ENCODE measurements around the gene KRTAP1-4.
"Not testable (repeated sequence)": the region's sequence is repeated elsewhere in the genome, so short reads cannot be mapped to it uniquely, and the experiment has no call there.

The KRTAP1-4 gene

DNA sequence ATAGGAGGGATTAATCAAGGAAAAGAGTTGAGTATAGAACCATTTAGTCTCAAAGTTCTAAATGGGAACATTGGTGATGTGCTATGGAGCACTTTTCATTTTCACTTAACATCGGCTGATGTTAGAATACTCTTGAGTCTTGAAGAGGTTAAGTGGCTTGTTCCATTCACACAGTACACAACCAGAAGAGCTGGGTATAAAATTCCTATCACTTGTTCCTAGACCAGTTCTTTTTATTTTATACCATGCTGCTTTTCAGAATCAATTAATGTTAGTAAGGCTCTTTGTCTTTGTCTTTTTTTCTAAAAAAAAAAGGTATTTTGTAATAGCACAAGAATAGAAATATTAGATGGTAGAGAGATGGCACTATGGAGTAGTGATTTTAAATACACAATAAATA, 13.0 kb upstream of the KRTAP1-4 start:
- DNase-seq (ENCODE audit: low spot score) = no peak
- TF ChIP-seq, protein P1, sequence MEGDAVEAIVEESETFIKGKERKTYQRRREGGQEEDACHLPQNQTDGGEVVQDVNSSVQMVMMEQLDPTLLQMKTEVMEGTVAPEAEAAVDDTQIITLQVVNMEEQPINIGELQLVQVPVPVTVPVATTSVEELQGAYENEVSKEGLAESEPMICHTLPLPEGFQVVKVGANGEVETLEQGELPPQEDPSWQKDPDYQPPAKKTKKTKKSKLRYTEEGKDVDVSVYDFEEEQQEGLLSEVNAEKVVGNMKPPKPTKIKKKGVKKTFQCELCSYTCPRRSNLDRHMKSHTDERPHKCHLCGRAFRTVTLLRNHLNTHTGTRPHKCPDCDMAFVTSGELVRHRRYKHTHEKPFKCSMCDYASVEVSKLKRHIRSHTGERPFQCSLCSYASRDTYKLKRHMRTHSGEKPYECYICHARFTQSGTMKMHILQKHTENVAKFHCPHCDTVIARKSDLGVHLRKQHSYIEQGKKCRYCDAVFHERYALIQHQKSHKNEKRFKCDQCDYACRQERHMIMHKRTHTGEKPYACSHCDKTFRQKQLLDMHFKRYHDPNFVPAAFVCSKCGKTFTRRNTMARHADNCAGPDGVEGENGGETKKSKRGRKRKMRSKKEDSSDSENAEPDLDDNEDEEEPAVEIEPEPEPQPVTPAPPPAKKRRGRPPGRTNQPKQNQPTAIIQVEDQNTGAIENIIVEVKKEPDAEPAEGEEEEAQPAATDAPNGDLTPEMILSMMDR (conservative IDR thresholded peaks at IDR 0.05; ENCODE audit: low read depth) = no peak
- POLR2A ChIA-PET (ENCODE audit: low non-redundant PET) = no interaction called here
- CTCF ChIA-PET = no interaction called here
- no peak overlapping the region for H3K27ac ChIP-seq

GRCh38 chr17:41040783-41041571, 11.0 kb upstream of the KRTAP1-4 start, which contains the start of gene KRTAP1-1:
Gene KRTAP1-1 (minus strand): TSS chr17:41041450. CDS start chr17:41041397, 53 bp downstream.
- POLR2A ChIA-PET (ENCODE audit: low non-redundant PET); DNase-seq (ENCODE audit: low spot score); H3K27ac ChIP-seq; CTCF ChIA-PET: not testable (repeated sequence)

GRCh38 chr17:41037853-41038350, 7.9 kb upstream of the KRTAP1-4 start:
- POLR2A ChIA-PET (ENCODE audit: low non-redundant PET) = no interaction called here
- no peak overlapping the region for H3K27ac ChIP-seq
- CTCF ChIA-PET = interaction anchor here (0.6 kb wide), 1 partner anchor 82 kb away, joined by 3 read pairs; no protein-coding TSS in a partner anchor
- TF ChIP-seq, protein P1 (conservative IDR thresholded peaks at IDR 0.05; ENCODE audit: low read depth) = no peak
- DNase-seq (ENCODE audit: low spot score) = no peak

DNA sequence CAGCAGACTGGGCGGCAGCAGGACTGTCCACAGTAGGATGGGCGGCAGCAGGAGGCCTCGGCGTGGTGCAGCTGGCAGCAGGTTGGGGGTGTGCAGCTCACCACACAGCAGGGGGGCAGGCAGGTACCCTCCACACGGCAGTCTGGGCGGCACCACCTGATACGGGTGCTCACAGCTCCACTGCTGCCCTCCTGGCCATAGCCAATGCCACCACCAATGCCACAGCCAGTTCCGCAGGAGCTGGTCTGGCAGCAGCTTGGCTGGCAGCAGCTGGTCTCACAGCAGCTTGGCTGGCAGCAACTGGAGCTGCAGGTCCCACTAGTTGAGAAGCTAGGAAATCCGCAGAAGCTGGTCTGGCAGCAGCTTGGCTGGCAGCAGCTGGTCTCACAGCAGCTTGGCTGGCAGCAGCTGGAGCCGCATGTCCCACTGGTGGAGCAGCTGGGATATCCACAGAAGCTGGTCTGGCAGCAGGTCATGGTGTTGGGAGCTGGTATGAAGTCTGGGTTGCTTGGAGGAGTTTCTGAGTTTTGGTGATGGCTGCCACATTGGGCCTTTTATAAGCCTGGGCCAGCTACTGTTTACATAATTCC, 4.4 kb upstream of the KRTAP1-4 start, which contains the start of gene KRTAP1-3:
TSS of gene KRTAP1-3 (minus strand) at position 529 of the 590 bp plus-strand sequence. CDS start at position 476, 53 bp downstream.
- CTCF ChIA-PET; DNase-seq (ENCODE audit: low spot score); POLR2A ChIA-PET (ENCODE audit: low non-redundant PET); H3K27ac ChIP-seq: not testable (repeated sequence)

DNA sequence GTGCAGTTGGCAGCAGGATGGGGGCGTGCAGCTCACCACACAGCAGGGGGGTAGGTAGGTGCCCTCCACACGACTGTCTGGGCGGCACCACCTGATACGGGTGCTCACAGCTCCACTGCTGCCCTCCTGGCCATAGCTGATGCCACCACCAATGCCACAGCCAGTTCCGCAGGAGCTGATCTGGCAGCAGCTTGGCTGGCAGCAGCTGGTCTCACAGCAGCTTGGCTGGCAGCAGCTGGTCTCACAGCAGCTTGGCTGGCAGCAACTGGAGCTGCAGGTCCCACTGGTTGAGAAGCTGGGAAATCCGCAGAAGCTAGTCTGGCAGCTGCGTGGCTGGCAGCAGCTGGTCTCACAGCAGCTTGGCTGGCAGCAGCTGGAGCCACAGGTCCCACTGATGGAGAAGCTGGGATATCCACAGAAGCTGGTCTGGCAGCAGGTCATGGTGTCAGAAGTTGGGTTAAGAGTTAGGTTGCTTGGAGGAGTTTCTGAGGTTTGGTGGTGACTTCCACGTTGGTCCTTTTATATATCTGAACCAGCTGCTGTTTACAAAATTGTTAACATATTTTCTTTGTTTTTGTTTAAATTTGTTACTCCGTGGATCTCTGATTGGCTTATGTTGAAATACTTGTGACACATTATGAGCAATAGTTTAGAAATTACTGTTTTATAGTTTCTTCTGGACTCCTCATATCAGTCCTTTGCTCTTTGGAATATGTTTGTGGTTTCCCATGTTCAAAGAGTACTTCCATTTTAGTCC, 3.1 kb downstream of the KRTAP1-4 start, which contains the start of gene KRTAP1-5:
TSS of gene KRTAP1-5 (minus strand) at position 494 of the 757 bp plus-strand sequence. CDS start at position 441, 53 bp downstream.
- POLR2A ChIA-PET (ENCODE audit: low non-redundant PET) = no interaction called here
- DNase-seq (ENCODE audit: low spot score) = no peak
- peak within 1 kb of the TSS; percentile 27; the same call in 1 of the 2 replicates for H3K27ac ChIP-seq
- TF ChIP-seq, protein P1 (conservative IDR thresholded peaks at IDR 0.05; ENCODE audit: low read depth) = no peak
- CTCF ChIA-PET = interaction anchor here (0.6 kb wide), 1 partner anchor 1400 kb away, joined by 3 read pairs; the partner anchor contains the start of gene PPP1R1B

GRCh38 chr17:41024697-41025096, 5.3 kb downstream of the KRTAP1-4 start:
- TF ChIP-seq, protein P1 (conservative IDR thresholded peaks at IDR 0.05; ENCODE audit: low read depth) = no peak
- CTCF ChIA-PET = no interaction called here
- POLR2A ChIA-PET (ENCODE audit: low non-redundant PET) = no interaction called here
- no peak overlapping the region for H3K27ac ChIP-seq
- no peak for DNase-seq (ENCODE audit: low spot score)

DNA sequence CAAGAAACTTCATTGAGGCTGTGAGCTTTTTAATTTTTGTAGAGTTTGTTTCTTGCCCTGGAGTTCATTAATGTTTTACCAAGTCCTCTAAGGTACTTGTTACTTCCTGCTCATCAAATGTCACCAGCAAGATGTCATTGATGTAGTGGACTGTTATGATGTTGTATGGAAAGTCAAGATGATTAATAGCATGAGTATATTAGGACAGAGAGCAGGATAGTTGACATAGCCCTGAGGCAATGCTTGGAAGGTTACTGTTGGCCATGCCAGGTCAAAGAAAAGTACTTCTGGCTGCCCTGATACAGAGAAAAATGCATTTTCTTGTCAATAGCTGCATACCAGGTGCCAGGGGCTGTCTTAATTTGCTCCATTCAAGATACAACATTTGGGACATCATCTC, 9.7 kb downstream of the KRTAP1-4 start:
- ChIA-PET CTCF (interaction anchor here (1.1 to 1.2 kb wide), 2 partner anchors 38 to 303 kb away, joined by 3 to 4 read pairs; no protein-coding TSS in a partner anchor), POLR2A (ENCODE audit: low non-redundant PET) (no interaction called here)
- DNase-seq (ENCODE audit: low spot score) = no peak
- no peak overlapping the region for H3K27ac ChIP-seq
- TF ChIP-seq, protein P1 (conservative IDR thresholded peaks at IDR 0.05; ENCODE audit: low read depth) = no peak

All from RWPE1 (cell line).